Effector CD8-positive, alpha-beta T cell (primary cell): ENCODE measurements around the gene IL9R.
"Not testable (repeated sequence)": the region's sequence is repeated elsewhere in the genome, so short reads cannot be mapped to it uniquely, and the experiment has no call there.

Experiments used
- DNase-seq: peaks from one replicate; lab custom pipeline; 2025; lab: John Stamatoyannopoulos, UW

Gene IL9R

GRCh38 chrX:156030474-156030873 is 33.0 kb downstream of the IL9R start:
- not testable (repeated sequence) for DNase-seq
